Ovary (tissue), 3 donors: ENCODE measurements around the gene WDR82.

Source experiments
- POLR2A ChIP-seq: fragments of 450-650 bp; IDR thresholded peaks from one replicate; pipeline ENCODE4 v1.6.1; 2017; ENCODE audit warnings: antibody characterized with exemption, mild to moderate bottlenecking, moderate library complexity
- TF ChIP-seq, protein P1 (sequence below), 3 donors: fragments of 450-650 bp in 2 of 3; fragments of 200-600 bp in 1 of 3; IDR thresholded peaks; one replicate each; pipeline versions ENCODE4 v1.5.1 to v1.8.0; 2016 to 2022; ENCODE audit warnings: antibody characterized with exemption in 3 of 3, mild to moderate bottlenecking in 1 of 3
- donor health status: DM: no; HTN: no; CAD: no.

DNA sequence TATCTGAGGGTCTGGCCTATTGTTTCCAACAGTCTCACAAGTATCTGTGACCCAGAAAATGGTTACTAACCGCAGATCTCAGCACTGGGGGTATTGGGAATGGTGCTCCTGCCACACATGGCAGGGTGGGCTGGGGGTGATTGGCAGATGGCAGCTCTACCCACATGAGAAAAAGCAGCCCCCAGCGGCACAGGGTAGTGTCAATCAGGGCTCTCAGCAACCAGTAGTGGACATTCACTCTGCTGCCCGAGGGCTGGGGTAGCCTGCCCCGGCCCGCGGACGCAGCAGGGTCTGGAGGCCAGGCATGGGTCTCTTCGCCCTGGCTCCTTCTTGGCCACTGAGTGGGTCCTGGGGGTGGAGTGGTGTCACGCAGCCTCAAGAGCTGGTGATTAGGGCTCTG is 46.2 kb upstream of the WDR82 start:
- TF ChIP-seq, protein P1, sequence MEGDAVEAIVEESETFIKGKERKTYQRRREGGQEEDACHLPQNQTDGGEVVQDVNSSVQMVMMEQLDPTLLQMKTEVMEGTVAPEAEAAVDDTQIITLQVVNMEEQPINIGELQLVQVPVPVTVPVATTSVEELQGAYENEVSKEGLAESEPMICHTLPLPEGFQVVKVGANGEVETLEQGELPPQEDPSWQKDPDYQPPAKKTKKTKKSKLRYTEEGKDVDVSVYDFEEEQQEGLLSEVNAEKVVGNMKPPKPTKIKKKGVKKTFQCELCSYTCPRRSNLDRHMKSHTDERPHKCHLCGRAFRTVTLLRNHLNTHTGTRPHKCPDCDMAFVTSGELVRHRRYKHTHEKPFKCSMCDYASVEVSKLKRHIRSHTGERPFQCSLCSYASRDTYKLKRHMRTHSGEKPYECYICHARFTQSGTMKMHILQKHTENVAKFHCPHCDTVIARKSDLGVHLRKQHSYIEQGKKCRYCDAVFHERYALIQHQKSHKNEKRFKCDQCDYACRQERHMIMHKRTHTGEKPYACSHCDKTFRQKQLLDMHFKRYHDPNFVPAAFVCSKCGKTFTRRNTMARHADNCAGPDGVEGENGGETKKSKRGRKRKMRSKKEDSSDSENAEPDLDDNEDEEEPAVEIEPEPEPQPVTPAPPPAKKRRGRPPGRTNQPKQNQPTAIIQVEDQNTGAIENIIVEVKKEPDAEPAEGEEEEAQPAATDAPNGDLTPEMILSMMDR (IDR thresholded peaks at IDR 0.05) = no peak
- no peak for TF ChIP-seq POLR2A
